ENCODE data around the gene RNF213.

- no peak for TF ChIP-seq POLR2AphosphoS5 (IDR thresholded peaks at IDR 0.05; ENCODE audit: low read depth, low read length)
- TF ChIP-seq CTCF (IDR thresholded peaks at IDR 0.05 in 2 of 3, conservative IDR thresholded peaks at IDR 0.05 in 1 of 3; ENCODE audit: borderline replicate concordance in 1 of 3, insufficient read depth in 1 of 3, low read depth in 2 of 3, low read length in 2 of 3), result no peak
Measured at GRCh38 chr17:80380068-80380467, 119.4 kb downstream of the RNF213 start.
